Stimulated activated CD4-positive, alpha-beta T cell treated with anti-CD3 and anti-CD28 coated beads, Interleukin-2, amount 100 ng/mL, for 24 hours (primary cell): ENCODE data around the gene SLC7A5.
"Not testable (repeated sequence)": the region's sequence is repeated elsewhere in the genome, so short reads cannot be mapped to it uniquely, and the experiment has no call there.

Experiments
- DNase-seq, 2 donors: peaks; one replicate each; pipeline ENCODE4 v3.0.0-alpha.2; 2020

The SLC7A5 gene

DNA sequence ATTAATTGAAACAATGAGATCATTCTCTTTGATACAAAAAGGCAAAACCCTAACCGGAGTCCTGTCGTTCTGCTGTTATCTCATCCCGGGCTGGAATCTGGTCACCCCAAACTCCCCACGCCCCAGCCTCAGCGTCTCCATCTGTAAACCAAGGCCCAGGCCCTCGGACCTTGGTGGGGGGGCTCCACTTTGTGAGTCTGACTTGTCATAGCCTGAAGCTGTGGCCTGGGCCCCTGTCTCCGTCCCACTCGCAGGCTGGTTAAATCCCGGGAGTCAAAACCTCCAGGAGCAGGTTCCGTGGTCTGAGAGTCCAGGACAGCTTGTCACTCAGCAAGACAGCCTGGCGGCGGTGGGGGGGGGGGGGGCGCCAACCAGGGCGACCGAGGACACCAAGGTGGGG, 50.0 kb downstream of the SLC7A5 start:
- no peak for DNase-seq

DNA sequence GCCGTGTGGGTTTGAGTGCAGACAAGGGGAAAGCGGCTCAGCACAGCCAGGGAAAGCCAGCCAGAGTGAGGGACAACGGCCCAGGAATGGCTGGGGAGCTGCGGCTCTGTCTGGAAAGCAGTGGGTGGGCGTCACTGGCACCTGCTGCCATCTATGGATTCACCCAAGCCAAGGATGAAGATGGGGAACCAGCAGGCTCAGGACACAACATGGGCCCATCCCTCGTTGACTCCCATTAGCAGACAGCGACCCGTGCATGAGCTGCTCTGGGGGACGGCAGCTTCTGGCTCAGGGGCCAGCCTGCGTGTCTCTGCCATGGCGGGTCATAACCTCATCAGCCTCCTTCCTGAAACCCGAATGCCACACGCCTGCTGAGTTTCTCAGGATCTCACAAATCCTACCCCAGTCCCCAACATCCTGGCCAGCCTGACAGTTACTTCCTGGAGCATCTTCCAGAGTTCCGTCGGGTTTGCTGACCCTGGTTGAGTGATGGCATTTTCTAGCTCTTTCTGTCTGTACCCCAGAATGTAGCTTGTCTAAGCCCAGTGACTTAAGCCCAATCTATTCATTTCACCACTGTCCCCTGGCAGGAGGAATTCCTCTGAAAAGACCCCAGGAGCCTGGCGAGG, 50.7 kb downstream of the SLC7A5 start:
- no peak for DNase-seq

DNA sequence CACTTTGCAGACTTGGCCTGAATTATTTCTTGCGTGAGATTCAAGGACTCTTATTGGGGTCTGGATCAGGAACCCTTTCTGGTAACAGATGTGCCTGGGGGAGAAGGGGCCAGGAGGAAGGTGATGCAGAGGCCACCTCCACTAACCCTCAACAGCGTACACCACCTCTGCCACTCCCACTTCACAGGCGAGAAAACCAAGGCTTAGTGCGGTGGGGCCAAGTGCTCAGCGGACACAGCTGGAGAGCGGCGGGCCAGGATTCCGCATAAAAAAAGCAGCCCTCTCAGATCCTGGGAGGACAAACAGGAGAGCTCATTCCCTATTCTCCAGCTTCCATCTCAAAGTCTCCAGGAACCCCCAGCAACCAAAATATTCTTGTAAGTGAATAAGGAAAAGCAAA, 51.4 kb downstream of the SLC7A5 start:
- DNase-seq = no peak

DNA sequence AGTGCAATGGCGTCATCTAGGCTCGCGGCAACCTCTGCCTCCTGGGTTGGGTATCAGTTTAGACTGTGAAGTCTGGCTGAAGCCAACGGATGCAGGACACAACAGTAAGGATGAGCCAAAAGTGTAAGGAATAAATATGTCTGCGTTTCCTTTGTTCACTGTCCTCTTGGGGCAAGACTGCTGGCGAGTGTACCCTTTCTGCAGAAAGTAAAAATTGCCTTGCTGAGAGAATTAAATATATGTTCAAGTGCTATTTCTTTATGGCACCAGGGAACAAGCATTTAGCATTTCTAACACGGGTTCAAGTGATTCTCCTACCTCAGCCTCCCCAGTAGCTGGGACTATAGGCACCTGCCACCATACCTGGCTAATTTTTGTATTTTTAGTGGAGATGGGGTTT, 51.9 kb downstream of the SLC7A5 start:
- DNase-seq = not testable (repeated sequence)

DNA sequence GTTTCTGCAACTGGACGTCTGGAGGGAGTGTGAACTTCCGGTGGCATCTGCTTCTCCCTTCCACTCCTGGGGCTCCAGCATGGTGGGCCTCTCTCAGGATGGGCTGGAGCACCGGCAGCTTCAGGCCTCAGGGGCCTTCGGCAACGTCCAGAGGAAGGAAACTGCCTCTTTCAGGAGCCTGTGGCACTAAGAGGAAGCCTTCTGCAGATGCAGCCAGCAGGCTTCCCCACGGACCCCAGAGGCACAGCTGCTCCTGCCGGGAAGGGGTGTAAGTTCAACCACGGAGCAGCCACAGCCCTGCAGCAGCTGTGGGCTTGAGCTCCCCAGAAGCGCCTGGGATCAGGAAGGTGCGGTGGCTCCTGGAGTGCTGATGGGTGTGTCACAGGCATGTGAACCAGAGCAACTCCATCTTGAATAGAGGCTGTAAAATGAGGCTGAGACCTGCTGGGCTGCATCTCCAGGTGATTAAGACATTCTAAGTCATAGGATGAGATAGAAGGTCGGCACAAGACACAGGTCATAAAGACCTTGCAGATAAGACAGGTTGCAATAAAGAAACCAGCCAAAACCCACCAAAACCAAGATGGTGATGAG, 52.7 kb downstream of the SLC7A5 start:
- no peak for DNase-seq

DNA sequence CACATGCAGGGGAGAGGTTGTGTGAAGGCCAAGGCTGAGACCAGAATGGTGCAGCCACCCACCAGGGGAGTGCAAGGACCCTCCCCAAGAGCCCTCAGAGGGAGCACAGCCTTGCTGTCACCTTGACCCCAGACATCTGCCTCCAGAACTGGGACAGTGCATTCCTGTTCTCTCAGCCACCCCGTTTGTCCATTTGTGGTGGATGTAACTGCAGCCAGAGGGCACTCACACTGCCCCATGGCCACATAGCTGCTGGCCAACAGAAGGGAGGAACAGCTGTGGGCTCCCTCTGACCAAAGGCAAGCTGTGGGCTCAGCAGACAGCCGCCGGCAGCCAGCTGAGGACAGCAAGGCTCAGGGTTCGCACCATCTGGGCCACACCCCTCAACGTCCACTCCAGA, 53.7 kb downstream of the SLC7A5 start:
- DNase-seq = no peak

DNA sequence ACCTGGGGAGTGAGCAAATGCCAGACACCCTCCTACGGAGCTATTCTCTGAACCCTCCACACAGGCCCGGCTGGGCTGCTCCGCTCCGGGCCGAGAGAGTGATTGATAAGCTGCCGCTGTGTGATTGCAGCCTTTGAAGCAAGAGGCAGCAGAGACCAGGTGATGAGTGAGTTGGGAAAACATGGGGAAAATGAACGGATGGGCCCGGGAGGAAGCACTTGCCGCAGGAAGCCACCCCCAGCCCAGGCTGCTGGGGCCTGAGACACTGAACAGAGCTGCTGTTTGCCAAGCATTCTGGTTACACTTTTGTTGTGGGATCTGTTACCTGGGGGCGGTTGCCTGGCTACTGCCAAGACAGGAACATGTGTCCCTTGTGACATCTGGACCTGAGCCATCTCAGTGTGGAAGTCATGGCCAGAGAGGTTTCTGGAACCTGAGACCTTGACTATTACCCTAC, 57.1 kb downstream of the SLC7A5 start:
- DNase-seq = no peak

DNA sequence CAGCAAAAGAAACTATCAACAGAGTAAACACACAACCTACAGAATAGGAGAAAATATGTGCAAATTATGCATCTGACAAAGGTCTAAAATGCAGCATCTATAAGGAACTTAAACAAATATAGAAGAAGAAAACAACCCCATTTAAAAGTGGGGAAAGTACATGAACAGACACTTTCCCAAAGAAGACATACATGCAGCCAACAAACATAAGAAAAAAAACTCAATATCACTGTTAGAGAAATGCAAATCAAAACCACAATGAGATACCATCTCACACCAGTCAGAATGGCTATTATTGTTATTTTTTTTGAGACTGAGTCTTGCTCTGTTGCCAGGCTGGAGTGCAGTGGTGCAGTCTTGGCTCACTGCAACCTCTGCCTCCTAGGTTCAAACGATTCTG, 57.9 kb downstream of the SLC7A5 start:
- not testable (repeated sequence) for DNase-seq

DNA sequence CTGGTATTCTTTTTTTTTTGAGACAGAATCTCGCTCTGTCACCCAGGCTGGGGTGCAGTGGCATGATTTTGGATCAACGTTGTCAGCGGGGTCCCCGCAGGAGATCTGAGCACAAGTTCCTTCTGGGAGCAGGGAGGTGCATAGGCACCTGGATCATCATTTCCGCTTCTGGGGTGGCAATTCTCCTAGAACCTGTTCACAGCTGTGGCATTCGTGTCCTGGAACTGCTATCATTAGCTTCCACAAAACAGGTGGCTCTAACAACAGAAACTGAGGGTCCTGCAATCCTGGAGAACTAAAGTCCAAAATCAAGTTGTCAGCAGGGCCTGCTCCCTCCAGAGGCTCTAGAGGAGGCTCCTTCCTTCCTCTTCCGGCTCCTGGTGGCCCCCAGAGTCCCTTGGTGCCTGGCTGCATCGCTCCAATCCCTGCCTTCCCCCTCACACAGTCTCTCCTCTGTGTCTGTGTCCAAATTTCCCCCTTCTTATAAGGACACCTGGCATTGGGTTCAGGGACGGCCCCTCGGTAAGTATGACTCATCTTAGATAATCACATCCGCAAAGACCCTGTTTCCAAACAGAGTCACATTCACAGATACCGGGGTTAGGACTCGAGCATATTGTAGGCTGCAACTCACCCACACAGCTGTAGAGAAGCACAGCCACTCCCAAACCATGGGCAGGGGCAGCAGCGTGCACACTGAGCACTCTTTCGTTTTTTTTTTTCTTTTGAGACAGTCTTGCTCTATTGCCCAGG, 60.0 kb downstream of the SLC7A5 start:
- DNase-seq = no peak

DNA sequence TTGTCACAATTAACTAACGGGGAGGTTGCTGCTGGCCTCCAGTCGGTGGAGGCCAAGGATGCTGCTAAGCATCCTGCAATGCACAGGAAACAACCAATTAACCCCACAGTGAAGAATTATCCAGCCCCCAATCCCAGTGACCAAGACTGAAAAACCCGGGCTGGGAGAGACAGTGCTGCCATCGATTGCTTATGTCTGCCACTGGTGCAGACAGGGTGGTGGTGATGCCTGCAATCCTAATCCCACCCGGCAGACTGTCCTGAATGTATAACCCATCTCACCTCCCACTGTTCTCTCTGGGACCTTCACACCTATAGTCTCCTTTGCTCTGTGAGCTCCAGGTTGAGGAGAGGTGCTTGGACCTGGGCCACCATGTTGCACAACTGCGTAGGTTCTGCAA, 61.2 kb downstream of the SLC7A5 start:
- no peak for DNase-seq

DNA sequence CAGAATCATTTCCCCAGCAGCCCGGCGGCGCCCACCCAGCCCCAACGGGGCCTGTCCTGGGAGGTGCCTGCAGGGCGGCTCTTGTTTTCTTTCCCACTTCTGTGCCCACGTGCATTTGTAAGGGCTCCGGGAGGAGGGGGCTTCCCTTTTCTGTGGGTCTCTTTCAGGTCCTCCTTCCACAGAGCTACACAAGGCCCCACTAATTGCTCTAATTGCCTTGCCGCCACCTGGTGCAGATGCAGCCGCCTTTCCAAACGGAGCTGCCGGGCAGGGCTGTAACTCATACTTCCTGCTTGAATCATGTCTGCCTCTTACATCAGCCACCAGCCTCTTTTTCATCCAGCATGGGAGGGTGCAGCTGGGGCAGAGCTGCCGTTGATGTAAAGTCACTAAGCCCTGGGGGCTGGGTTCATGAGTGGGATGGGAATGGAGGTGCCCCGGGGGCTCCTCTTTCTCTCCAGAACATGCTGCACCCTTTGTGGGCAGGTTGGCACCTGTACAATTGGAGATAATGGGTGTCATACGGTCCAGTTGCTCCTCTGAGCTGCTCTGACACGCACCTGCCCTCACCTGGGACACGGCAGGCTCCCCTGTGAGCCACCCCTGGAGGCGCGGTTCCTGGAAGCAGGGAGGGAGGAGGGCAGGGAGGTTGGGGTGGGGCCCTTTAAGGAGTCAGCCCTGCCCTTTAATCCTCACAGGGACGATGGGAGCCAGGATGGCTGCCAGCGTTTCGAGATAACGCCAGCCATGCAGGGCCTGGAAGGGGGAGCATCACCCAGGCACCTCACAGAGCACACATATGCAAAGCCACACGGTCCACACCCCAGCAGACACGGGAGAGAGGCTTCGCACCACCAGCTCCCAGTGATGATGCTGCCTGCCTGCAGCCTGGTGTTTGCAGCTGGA, 62.4 kb downstream of the SLC7A5 start:
- DNase-seq = peak; percentile 59 to 62

DNA sequence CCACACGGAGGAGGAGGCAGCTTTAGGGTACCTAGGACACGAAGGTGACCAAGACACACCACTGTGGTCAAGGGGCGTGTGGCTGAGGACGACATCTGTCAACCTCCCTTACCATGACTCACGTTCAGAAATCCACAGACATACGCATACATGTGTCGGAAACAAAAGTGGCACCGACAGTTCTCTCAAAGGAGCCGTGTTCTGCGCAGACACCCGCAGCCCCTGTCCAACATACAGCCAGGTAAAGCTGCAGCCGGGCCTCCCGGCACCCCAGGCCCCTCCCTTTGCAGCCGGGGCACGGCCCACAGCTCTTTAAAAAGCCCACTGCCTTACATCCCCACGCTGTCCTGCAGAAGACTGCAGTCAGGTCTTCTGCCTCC, 63.1 kb downstream of the SLC7A5 start:
- peak; percentile 36 to 42 for DNase-seq

DNA sequence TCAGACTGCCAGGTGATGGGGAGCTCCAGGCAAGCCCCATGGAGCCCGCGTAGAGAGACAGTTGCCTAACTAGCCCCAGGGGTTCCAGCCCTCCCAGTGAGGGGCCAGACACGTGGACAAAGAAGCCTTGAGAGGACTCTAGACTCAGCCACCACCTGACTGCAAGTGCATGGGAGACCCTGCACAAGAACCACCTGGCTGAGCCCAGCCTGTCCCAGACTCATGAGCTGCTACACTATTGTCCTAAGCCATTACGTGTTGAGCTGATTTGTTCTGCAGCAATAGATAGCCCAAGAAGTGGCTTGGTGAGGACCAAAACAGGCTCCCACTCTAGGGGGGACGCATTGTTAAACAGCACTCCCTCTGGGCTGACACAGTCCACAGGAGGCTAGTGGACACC, 65.9 kb downstream of the SLC7A5 start:
- no peak for DNase-seq

DNA sequence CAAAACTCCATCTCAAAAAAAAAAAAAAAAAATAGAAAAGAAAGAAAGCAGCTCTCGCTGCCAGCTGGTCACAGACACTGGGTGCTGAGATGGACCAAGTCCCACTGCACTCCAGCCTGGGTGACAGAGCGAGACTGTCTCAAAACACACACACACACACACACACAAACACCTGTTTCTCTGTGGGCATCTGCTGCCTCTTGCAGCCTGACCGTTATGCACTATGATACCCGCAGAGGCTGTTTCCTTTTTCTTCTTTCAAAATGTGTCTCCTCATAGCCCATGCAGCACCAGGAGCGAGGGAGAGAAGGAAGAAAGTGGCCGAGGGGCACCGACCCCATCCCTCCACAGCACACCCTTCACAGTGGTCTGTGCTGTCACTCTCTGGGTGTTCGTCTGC, 66.6 kb downstream of the SLC7A5 start:
- no peak for DNase-seq

DNA sequence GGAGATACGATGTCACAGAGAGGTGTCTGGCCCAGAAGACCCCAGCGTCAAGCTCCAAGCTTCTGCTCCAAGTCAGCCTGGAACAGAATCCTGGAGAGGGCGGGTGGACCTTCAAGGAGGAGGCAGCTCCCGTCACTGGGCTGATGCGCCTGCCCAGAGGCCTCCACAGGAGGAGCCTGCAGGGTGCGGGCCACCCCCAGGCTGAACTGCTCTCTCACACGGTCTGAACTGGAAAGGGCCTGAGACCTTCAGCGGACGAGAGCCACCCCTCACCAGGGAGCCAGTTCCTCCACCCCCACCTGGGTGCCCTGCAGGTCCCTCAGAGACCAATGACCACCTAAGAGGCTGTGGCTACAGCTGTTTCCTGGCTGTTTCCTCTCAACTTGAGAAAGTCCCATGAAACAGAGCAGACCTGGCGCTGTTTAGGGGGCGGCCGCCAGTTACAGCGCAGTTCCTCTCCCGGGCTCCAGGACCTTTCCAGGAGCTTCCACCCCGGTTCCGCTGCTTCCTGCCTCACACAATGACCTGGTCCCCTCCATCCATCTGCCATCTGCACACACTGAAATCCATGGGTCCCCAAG, 67.5 kb downstream of the SLC7A5 start:
- no peak for DNase-seq

DNA sequence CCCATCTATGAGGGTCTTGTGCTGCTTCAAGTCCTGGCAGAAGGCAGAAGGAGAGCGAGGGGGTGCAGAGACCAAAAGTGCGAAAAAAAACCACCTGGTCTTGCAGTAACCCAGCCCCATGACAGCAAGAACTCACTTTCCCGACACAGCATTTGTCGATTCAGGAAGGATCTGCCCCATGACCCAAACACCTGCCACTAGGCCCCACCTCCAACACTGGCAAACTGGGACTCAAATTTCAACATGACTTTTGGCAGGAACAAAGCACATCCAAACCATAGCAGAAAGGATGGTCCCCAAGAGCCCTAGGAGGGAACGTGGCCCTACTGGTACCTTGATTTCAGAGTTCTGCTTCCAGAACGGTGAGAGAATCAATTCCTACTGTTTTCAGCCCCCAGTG, 68.8 kb downstream of the SLC7A5 start:
- DNase-seq = no peak

DNA sequence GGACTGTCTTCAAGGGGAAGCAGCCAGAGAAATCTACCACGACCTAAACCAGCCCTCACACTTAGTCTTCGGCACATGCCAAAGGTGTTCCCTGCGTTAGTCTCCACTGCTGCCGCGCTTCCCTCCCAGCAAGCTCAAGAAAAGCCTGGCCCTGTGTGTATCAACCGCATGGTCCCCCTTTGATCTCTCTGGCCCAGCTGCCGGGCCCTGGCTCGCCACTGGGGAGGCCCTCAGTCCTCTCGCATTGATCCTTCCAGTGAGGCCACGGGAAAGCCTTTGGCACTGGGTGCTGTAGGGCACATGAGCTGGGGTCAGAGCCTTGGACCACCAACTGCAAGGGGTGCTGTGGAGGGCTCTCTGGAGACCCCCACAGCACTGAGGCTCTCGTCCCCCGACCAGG, 74.0 kb downstream of the SLC7A5 start:
- DNase-seq = no peak

DNA sequence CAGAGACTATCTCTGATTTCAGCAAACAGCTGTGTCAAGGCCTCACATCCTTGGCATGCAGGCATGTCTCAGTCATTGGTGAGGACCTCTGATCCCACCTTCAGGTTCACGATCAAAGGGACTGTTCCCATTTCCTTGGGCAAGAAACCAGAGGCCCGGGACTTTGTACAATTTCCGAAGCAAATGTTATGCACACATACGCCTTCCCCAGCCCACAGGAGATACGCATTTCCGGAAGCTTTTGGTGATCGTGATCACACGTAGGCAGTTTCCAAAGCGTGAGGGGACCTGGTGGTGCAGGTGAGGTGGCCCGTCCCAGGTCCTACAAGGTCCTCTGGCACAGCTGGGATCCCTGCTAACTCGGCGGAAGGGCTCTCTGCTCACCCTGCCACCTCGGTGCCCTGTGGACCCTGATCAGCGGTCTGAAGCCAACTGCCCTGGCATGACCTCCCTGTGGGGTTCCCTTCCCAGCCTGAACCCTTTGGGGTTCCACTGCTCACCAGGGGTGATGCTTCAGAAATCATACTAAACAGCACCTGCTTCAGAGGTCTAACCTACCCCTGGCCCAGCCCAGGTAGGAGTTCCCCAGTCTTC, 74.7 kb downstream of the SLC7A5 start:
- DNase-seq = no peak

DNA sequence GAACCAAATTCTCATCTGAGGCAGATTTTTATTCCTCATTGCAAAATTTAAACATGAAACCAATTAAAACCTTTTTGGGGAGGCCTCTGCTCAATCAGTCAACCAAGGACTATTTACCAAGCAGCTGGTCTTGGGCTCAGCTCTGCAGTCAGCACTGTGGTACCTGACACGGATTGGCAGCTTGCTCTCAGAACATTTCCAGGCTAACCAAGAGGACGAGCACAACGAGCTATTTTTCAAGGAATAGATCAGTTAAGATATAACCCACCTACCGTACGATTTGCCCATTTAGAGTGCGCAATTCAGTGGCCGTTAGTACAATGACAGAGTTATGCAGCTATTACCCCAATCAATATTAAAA, 77.1 kb downstream of the SLC7A5 start:
- DNase-seq = no peak

DNA sequence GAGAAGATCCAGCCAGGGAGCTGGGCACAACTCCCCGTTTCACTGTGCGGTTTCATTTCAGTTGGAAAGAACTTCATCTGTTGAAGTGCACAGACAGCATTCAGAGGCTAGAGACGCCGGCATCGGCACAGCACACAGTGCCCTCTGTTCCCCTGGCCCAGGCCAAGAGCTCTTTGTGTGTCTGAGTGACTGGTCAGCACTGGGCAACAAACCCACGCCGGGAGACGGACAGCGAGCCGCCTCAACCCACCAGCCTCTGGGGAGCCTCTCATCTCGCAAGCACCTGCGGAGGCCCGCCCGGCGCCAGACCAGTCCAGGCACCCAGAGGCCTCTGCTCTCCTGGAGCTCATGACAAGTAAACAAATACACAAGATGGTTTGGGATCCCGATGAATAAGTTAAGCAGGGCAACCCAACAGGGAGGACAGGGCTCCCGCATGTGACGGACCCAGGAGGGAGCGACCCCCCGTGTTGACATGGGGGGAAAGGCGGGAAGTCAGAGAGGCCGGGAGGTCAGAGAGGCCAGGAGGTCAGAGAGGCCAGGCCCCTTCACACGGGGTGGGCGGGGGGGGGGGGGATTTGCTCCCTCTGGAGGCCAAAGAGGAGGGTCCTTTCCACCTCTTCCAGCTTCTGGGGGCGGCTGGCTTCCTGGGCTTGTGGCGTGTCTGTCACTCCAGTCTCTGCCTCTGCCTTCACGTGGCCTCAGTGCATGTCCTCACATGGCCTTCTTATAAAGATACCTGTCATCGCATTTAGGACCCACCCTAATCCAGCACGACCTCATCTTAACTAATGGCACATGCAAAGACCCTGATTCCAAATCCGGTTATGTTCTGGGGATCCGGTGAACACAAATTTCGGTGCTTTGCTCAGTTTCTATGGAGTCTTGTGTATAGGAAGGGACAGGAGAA, 77.8 kb downstream of the SLC7A5 start:
- no peak for DNase-seq

DNA sequence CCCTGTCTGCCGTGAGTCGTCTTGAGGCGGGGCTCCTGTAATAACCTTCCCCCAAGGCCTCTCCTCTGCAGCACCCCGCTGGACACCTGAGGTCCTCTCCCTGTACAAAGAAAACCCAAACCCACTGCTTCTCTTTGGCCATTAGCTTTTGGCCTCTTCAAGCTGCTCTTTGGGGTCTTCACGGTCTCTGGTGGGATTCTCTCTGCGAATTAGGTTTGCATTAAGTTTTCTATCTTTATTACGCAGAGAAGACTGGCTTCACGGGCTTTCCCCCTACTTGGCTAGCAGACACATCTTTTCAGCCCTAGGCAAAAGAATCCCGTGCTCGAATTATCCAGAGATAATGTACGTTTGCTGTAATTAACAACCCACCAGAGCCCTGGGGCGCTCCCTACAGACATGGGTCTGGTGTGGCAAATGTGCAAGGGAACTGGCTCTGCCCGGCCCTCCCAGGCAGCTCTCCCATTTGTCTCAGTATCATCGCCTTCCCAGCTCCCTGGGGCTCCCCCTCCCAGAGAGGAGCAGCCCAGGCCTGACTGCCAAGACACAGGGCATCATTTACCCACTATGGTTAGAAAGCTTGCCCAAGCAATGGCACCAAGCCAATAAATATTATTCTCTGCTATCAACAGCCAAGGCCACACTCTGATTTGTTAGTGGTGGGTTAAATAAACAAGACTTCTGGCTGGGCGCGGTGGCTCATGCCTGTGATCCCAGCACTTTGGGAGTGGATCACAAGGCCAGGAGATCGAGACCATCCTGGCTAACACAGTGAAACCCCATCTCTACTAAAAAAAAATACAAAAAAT, 78.8 kb downstream of the SLC7A5 start:
- DNase-seq = no peak
